ENCODE results near the gene PPP4R3A.
A peak's percentile ranks its signal among the peaks of the same experiment; 100 is the strongest.

The PPP4R3A gene

GRCh38 chr14:91424813-91425530 is 85.1 kb downstream of the PPP4R3A start:
- Histone ChIP-seq H3K9me3 (ENCODE audit: control insufficient read depth, low read length) (no peaks in the 10 kb centered on the region), H3K9ac (ENCODE audit: low read length) (peak overlapping the region; percentile 8), H3K27me3 (ENCODE audit: control insufficient read depth, insufficient read depth, low read length) (no peaks in the 10 kb centered on the region), H3K4me1 (ENCODE audit: control insufficient read depth, insufficient read depth, low read length) (peaks cover 18% of the 10 kb centered on the region), H3K4me3 (ENCODE audit: low read length) (no peak overlapping the region), H3K36me3 (ENCODE audit: control insufficient read depth, insufficient read depth, low read length) (no peaks in the 10 kb centered on the region)

- Histone ChIP-seq H3K9ac (ENCODE audit: low read length) (no peak overlapping the region), H3K9me3 (ENCODE audit: control insufficient read depth, low read length) (no peaks in the 10 kb centered on the region), H3K27me3 (ENCODE audit: control insufficient read depth, insufficient read depth, low read length) (no peaks in the 10 kb centered on the region), H3K4me1 (ENCODE audit: control insufficient read depth, insufficient read depth, low read length) (peaks cover 26% of the 10 kb centered on the region), H3K4me3 (ENCODE audit: low read length) (no peak overlapping the region), H3K36me3 (ENCODE audit: control insufficient read depth, insufficient read depth, low read length) (no peaks in the 10 kb centered on the region)
These were observed 89.4 kb downstream of the PPP4R3A start for GRCh38 chr14:91420686-91421085.

- no peaks in the 10 kb centered on the region for H3K27me3 ChIP-seq (ENCODE audit: control insufficient read depth, insufficient read depth, low read length)
- H3K4me1 ChIP-seq (ENCODE audit: control insufficient read depth, insufficient read depth, low read length): peaks cover 33% of the 10 kb centered on the region
- no peak overlapping the region for H3K4me3 ChIP-seq (ENCODE audit: low read length)
- no peaks in the 10 kb centered on the region for H3K9me3 ChIP-seq (ENCODE audit: control insufficient read depth, low read length)
- H3K9ac ChIP-seq (ENCODE audit: low read length): no peak overlapping the region
- H3K36me3 ChIP-seq (ENCODE audit: control insufficient read depth, insufficient read depth, low read length): no peaks in the 10 kb centered on the region
These were observed 90.7 kb downstream of the PPP4R3A start for GRCh38 chr14:91419451-91419850.

GRCh38 chr14:91419044-91419397 is 91.1 kb downstream of the PPP4R3A start:
- peak overlapping the region; percentile 7 for H3K4me3 ChIP-seq (ENCODE audit: low read length)
- H3K4me1 ChIP-seq (ENCODE audit: control insufficient read depth, insufficient read depth, low read length): peaks cover 33% of the 10 kb centered on the region
- no peaks in the 10 kb centered on the region for H3K27me3 ChIP-seq (ENCODE audit: control insufficient read depth, insufficient read depth, low read length)
- H3K36me3 ChIP-seq (ENCODE audit: control insufficient read depth, insufficient read depth, low read length): no peaks in the 10 kb centered on the region
- no peaks in the 10 kb centered on the region for H3K9me3 ChIP-seq (ENCODE audit: control insufficient read depth, low read length)
- peak overlapping the region; percentile 51 for H3K9ac ChIP-seq (ENCODE audit: low read length)

GRCh38 chr14:91418387-91419043 is 91.6 kb downstream of the PPP4R3A start:
- peak overlapping the region; percentile 7 for H3K4me3 ChIP-seq (ENCODE audit: low read length)
- H3K4me1 ChIP-seq (ENCODE audit: control insufficient read depth, insufficient read depth, low read length): peaks cover 36% of the 10 kb centered on the region
- no peaks in the 10 kb centered on the region for H3K9me3 ChIP-seq (ENCODE audit: control insufficient read depth, low read length)
- no peaks in the 10 kb centered on the region for H3K36me3 ChIP-seq (ENCODE audit: control insufficient read depth, insufficient read depth, low read length)
- peak overlapping the region; percentile 51 for H3K9ac ChIP-seq (ENCODE audit: low read length)
- no peaks in the 10 kb centered on the region for H3K27me3 ChIP-seq (ENCODE audit: control insufficient read depth, insufficient read depth, low read length)

GRCh38 chr14:91417983-91418386 is 92.1 kb downstream of the PPP4R3A start:
- no peaks in the 10 kb centered on the region for H3K9me3 ChIP-seq (ENCODE audit: control insufficient read depth, low read length)
- H3K4me1 ChIP-seq (ENCODE audit: control insufficient read depth, insufficient read depth, low read length): peaks cover 41% of the 10 kb centered on the region
- H3K36me3 ChIP-seq (ENCODE audit: control insufficient read depth, insufficient read depth, low read length): no peaks in the 10 kb centered on the region
- H3K4me3 ChIP-seq (ENCODE audit: low read length): peak overlapping the region; percentile 7
- peak overlapping the region; percentile 51 for H3K9ac ChIP-seq (ENCODE audit: low read length)
- no peaks in the 10 kb centered on the region for H3K27me3 ChIP-seq (ENCODE audit: control insufficient read depth, insufficient read depth, low read length)

- Histone ChIP-seq H3K36me3 (ENCODE audit: control insufficient read depth, insufficient read depth, low read length) (no peaks in the 10 kb centered on the region), H3K4me1 (ENCODE audit: control insufficient read depth, insufficient read depth, low read length) (peaks cover 43% of the 10 kb centered on the region), H3K27me3 (ENCODE audit: control insufficient read depth, insufficient read depth, low read length) (no peaks in the 10 kb centered on the region)
These were observed 92.8 kb downstream of the PPP4R3A start, which contains the start of gene CCDC88C for GRCh38 chr14:91417120-91417982. Gene CCDC88C, minus strand, starts transcription at chr14:91417820. Its CDS starts 130 bp downstream, at chr14:91417690.

GRCh38 chr14:91416744-91417119 is 93.4 kb downstream of the PPP4R3A start:
- H3K9me3 ChIP-seq (ENCODE audit: control insufficient read depth, low read length): no peaks in the 10 kb centered on the region
- peak overlapping the region; percentile 73 for H3K9ac ChIP-seq (ENCODE audit: low read length)
- H3K4me3 ChIP-seq (ENCODE audit: low read length): peak overlapping the region; percentile 20
- H3K27me3 ChIP-seq (ENCODE audit: control insufficient read depth, insufficient read depth, low read length): no peaks in the 10 kb centered on the region
- H3K36me3 ChIP-seq (ENCODE audit: control insufficient read depth, insufficient read depth, low read length): no peaks in the 10 kb centered on the region
- peaks cover 43% of the 10 kb centered on the region for H3K4me1 ChIP-seq (ENCODE audit: control insufficient read depth, insufficient read depth, low read length)

More at GRCh38 chr14:91417120-91417982, 92.8 kb downstream of the PPP4R3A start, which contains the start of gene CCDC88C:
- peak within 1 kb of the TSS; percentile 73 for H3K9ac ChIP-seq (ENCODE audit: low read length)
- H3K4me3 ChIP-seq (ENCODE audit: low read length): peak within 1 kb of the TSS; percentile 20
- H3K9me3 ChIP-seq (ENCODE audit: control insufficient read depth, low read length): no peaks in the 10 kb centered on the region

- no peaks in the 10 kb centered on the region for H3K36me3 ChIP-seq (ENCODE audit: control insufficient read depth, insufficient read depth, low read length)
- H3K9ac ChIP-seq (ENCODE audit: low read length): peak overlapping the region; percentile 73
- H3K4me1 ChIP-seq (ENCODE audit: control insufficient read depth, insufficient read depth, low read length): peaks cover 43% of the 10 kb centered on the region
- no peaks in the 10 kb centered on the region for H3K9me3 ChIP-seq (ENCODE audit: control insufficient read depth, low read length)
- H3K4me3 ChIP-seq (ENCODE audit: low read length): peak overlapping the region; percentile 20
- no peaks in the 10 kb centered on the region for H3K27me3 ChIP-seq (ENCODE audit: control insufficient read depth, insufficient read depth, low read length)
These were observed 94.0 kb downstream of the PPP4R3A start for GRCh38 chr14:91415794-91416743.

GRCh38 chr14:91414475-91414833 is 95.7 kb downstream of the PPP4R3A start:
- no peak overlapping the region for H3K4me3 ChIP-seq (ENCODE audit: low read length)
- H3K9ac ChIP-seq (ENCODE audit: low read length): no peak overlapping the region
- no peaks in the 10 kb centered on the region for H3K27me3 ChIP-seq (ENCODE audit: control insufficient read depth, insufficient read depth, low read length)
- no peaks in the 10 kb centered on the region for H3K36me3 ChIP-seq (ENCODE audit: control insufficient read depth, insufficient read depth, low read length)
- no peaks in the 10 kb centered on the region for H3K9me3 ChIP-seq (ENCODE audit: control insufficient read depth, low read length)
- peaks cover 43% of the 10 kb centered on the region for H3K4me1 ChIP-seq (ENCODE audit: control insufficient read depth, insufficient read depth, low read length)

Data from mucosa of stomach (tissue), 1 donor.